Thyroid gland (tissue), 4 donors: ENCODE measurements around the gene ADCY4. TPM values are rescaled to one million over a fixed set of nuclear protein-coding genes. Genes with fewer than 3 reads are reported as not detected.
A peak's percentile ranks its signal among the peaks of the same experiment; 100 is the strongest.

Experiments used
- DNase-seq, 2 donors: peaks; one replicate each; pipeline ENCODE4 v3.0.0-alpha.2; 2019
- H3K27ac ChIP-seq, 3 donors: fragments of 200-600 bp; sonication (generic); 1 replicate in 2 of 3; 2 replicates in 1 of 3; pipeline ENCODE4 v1.5.1; 2016 to 2019; ENCODE audit warnings: mild to moderate bottlenecking in 1 of 3, moderate library complexity in 1 of 3
- H3K27me3 ChIP-seq: fragments of 200-600 bp; sonication (generic); one replicate; pipeline ENCODE4 v1.5.1; 2019
- H3K36me3 ChIP-seq, 2 donors: fragments of 200-600 bp; sonication (generic); one replicate each; pipeline ENCODE4 v1.5.1; 2016 to 2019
- H3K4me1 ChIP-seq, 2 donors: fragments of 200-600 bp; sonication (generic); one replicate each; pipeline ENCODE4 v1.5.1; 2017 to 2019
- H3K4me3 ChIP-seq, 3 donors: fragments of 200-600 bp; sonication (generic); replicated peaks in 1 of 3; 1 replicate in 2 of 3; 2 replicates in 1 of 3; pipeline ENCODE4 v1.5.1; 2016; ENCODE audit warnings: mild to moderate bottlenecking in 1 of 3
- H3K9me3 ChIP-seq: fragments of 200-600 bp; sonication (generic); one replicate; pipeline ENCODE4 v1.5.1; 2017
- POLR2A ChIP-seq, 2 donors: fragments of 450-650 bp; IDR thresholded peaks; one replicate each; pipeline ENCODE4 v1.6.1; 2017; ENCODE audit warnings: antibody characterized with exemption in 2 of 2, mild to moderate bottlenecking in 2 of 2, moderate library complexity in 1 of 2
- WGBS, 2 donors: methylation state at CpG; one replicate each; pipeline ENCODE4 v1.1.5; 2017; 5-methylcytosine and 5-hydroxymethylcytosine counted together
- intact Hi-C: fragments of 100-400 bp; cut with DNase I; formaldehyde crosslinking; loops from one replicate; pipeline ENCODE4 v1.15.1; 2023
- total RNA-seq, 4 donors: library from RNA; depleted of rRNA; stranded (reverse); fragments of >200 nt; gene quantifications; one replicate each; pipeline ENCODE4 v1.2.3, GENCODE V29; 2016
- TF ChIP-seq, protein P1 (sequence below), 6 experiments: fragments of 200-600 bp in 3 of 6; fragments of 450-650 bp in 3 of 6; sonication (generic) in 3 of 6; IDR thresholded peaks; one replicate each; pipeline ENCODE4 v1.5.1; 2016 to 2019; ENCODE audit warnings: antibody characterized with exemption in 6 of 6, mild to moderate bottlenecking in 2 of 6, inconsistent platforms in 1 of 6, moderate library complexity in 1 of 6

ADCY4 gene
- total RNA-seq, 4 donors from 2014 or later, result 35.2 to 65.4 (median 48.8) TPM

DNA sequence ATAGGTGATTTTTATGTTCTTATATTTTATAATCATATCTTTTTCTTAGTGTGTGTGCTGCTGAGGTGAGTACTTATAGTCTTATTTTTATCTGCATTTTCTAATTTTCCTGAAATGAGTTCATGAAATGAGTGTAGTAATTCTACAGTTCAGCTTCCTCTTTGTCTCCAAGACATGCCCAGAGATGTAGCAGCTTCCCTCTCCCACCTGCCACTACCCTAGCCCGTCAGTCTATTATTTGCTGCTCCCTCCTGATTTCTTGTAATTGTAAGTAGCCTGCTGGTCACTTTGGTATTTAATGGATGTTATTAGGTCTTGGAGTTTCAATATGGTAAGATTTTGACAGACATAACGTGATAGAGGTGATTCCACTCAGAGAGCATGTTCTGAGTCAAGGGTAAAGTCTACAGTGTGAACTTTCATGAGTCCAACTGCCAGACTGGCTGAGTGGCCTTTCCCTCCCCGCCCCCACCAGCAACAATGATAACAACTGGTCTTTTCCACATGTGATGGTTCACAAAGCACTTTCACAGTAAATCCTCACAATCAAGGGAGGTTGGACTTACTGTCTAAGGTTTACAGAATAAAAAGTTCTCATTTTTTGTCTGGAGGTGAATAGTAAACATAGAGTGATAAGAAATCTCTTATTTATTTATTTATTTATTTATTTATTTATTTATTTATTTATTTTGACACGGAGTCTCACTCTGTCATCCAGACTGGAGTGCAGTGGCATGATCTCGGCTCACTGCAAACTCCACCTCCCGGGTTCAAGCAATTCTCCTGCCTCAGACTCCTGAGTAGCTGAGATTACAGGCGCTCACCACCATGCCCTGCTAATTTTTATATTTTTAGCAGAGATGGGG, 9.2 kb upstream of the ADCY4 start:
- Histone ChIP-seq H3K9me3 (no peaks in the 10 kb centered on the region), H3K4me3 (no peak overlapping the region), H3K36me3 (no peaks in the 10 kb centered on the region), H3K4me1 (peaks cover 0 to 9% of the 10 kb centered on the region in 2 donors), H3K27me3 (no peaks in the 10 kb centered on the region), H3K27ac (no peak overlapping the region)
- DNase-seq, result no peak
- no peak for TF ChIP-seq POLR2A (IDR thresholded peaks at IDR 0.05)
- TF ChIP-seq, protein P1, sequence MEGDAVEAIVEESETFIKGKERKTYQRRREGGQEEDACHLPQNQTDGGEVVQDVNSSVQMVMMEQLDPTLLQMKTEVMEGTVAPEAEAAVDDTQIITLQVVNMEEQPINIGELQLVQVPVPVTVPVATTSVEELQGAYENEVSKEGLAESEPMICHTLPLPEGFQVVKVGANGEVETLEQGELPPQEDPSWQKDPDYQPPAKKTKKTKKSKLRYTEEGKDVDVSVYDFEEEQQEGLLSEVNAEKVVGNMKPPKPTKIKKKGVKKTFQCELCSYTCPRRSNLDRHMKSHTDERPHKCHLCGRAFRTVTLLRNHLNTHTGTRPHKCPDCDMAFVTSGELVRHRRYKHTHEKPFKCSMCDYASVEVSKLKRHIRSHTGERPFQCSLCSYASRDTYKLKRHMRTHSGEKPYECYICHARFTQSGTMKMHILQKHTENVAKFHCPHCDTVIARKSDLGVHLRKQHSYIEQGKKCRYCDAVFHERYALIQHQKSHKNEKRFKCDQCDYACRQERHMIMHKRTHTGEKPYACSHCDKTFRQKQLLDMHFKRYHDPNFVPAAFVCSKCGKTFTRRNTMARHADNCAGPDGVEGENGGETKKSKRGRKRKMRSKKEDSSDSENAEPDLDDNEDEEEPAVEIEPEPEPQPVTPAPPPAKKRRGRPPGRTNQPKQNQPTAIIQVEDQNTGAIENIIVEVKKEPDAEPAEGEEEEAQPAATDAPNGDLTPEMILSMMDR (IDR thresholded peaks at IDR 0.05), result no peak
- intact Hi-C loops, result no loop called here
- 75 to 77% methylated on average over 7 of the region's 7 CpGs for WGBS, 2 donors

DNA sequence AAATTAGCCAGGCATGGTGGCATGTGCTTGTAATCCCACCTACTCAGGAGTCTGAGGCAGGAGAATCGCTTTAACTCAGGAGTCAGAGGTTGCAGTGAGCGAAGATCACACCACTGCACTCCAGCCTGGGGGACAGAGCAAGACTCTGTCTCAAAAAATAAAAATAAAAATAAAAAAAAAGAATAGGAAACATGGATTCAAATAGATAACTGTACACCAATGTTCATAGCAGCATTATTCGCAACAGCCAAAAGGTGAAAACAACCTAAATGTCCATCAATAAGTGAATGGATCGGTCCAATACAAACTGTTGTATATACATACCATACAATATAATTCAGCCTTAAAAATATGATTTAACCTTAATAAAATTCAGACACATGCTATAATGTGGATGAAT, 8.0 kb upstream of the ADCY4 start:
- 92 to 93% methylated on average over 4 of the region's 4 CpGs for WGBS, 2 donors
- Histone ChIP-seq H3K4me1 (peaks cover 0 to 21% of the 10 kb centered on the region in 2 donors), H3K27me3 (no peaks in the 10 kb centered on the region), H3K9me3 (no peaks in the 10 kb centered on the region), H3K4me3 (no peak overlapping the region), H3K27ac (no peak overlapping the region), H3K36me3 (no peaks in the 10 kb centered on the region)
- no peak for DNase-seq
- TF ChIP-seq, protein P1 (IDR thresholded peaks at IDR 0.05), result no peak
- no peak for TF ChIP-seq POLR2A (IDR thresholded peaks at IDR 0.05)
- intact Hi-C loops, result no loop called here

- no peaks in the 10 kb centered on the region for H3K36me3 ChIP-seq
- 90 to 93% methylated on average over 1 of the region's 1 CpG for WGBS, 2 donors
- DNase-seq, result no peak
- no peak overlapping the region for H3K4me3 ChIP-seq
- H3K27ac ChIP-seq, result no peak overlapping the region
- intact Hi-C loops, result no loop called here
- peaks cover 0 to 43% of the 10 kb centered on the region in 2 donors for H3K4me1 ChIP-seq
- H3K9me3 ChIP-seq, result no peaks in the 10 kb centered on the region
- H3K27me3 ChIP-seq, result no peaks in the 10 kb centered on the region
- no peak for TF ChIP-seq POLR2A (IDR thresholded peaks at IDR 0.05)
These were observed 5.7 kb upstream of the ADCY4 start for GRCh38 chr14:24340606-24341005.

DNA sequence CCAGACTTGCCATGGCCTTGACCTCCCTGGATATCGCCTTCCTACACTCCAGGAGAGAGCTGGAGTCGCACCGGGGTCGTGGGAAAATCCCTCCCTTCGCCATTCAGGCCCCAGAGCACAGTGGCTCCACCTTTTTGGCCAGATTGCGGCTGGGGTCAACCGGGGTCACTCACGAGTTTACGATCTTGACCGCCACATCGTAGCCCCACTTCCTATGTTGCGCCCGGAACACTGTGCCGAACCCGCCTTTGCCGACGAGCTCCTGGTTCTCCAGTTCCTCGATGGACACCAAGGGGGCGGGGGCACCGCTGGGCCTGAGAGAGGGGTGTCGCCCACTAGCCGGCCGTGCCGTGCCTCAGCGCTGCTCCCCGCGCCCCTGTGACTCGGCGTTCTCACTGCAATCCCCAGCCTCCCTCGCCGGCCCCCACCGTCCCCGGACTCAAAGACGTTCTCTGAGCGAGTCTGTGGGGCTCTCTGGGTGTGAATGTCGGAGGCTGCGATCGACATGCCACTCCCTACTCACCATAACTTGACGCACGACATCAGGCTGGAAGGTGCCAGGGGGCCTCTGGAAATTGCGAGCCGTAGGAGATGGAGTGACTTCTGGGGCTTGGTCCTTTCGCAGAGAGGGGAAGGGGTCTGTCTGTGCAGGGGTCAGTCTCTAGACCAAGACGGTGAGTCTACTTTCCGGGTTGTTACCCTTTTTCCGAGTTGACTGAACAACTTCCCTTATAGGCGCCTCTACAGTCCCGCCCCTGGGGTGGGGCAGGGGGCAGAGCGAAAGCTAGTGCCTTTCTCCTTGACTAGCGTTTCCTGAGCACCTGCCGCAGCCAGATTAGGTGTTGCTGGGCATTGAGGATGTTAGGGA, 4.6 kb upstream of the ADCY4 start, which contains the start of gene RIPK3:
RIPK3 (minus strand) TSS at position 708 of the 868 bp plus-strand sequence; CDS start at position 543, 165 bp downstream.
- Histone ChIP-seq H3K27ac (peak within 1 kb of the TSS in 2 of 3 donors; percentile 24 to 29), H3K27me3 (no peaks in the 10 kb centered on the region), H3K9me3 (no peaks in the 10 kb centered on the region), H3K36me3 (no peaks in the 10 kb centered on the region), H3K4me1 (peaks cover 1 to 53% of the 10 kb centered on the region in 2 donors), H3K4me3 (peak within 1 kb of the TSS; percentile 19 to 61 (median 36))
- peak; percentile 70 to 75 for DNase-seq
- WGBS, 2 donors, result 29 to 32% methylated on average over 23 to 48 of the region's 51 CpGs
- intact Hi-C loops, result no loop called here
- TF ChIP-seq, protein P1 (IDR thresholded peaks at IDR 0.05), result no peak
- peak in 1 of 2 donors; percentile 48 for TF ChIP-seq POLR2A (IDR thresholded peaks at IDR 0.05)

DNA sequence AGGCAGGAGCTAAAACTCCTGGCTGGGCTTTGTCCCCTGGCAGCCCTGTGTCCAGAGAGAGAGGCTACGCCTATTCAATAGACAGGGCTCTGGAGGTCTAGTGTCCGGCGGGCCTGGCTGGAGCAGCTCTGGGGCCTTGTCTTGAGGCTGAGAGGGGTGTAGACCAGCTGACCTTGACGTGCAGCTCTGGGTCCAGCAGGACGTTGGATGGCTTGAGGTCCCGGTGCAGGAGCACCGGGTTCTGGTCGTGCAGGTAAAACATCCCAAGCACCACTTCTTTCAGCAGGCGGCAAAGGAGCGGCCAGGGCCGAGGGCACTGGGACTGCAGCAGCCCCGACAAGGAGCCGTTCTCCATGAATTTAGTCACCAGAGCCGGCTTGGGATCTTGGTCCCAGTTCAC, 4.0 kb upstream of the ADCY4 start:
- no peak for DNase-seq
- 80 to 87% methylated on average over 8 to 13 of the region's 14 CpGs for WGBS, 2 donors
- H3K4me3 ChIP-seq, result peak overlapping the region in 1 of 3 donors; percentile 36

More for the DNA sequence above, 4.0 kb upstream of the ADCY4 start:
- Histone ChIP-seq H3K36me3 (no peaks in the 10 kb centered on the region), H3K9me3 (no peaks in the 10 kb centered on the region), H3K27ac (peak overlapping the region in 1 of 3 donors; percentile 71), H3K4me1 (peaks cover 4 to 60% of the 10 kb centered on the region in 2 donors), H3K27me3 (no peaks in the 10 kb centered on the region)
- intact Hi-C loops, result no loop called here
- TF ChIP-seq POLR2A (IDR thresholded peaks at IDR 0.05), result no peak
- TF ChIP-seq, protein P1 (IDR thresholded peaks at IDR 0.05), result no peak
